GM11168 (cell line): ENCODE measurements around the gene PAX7.
"Not testable (repeated sequence)": the region's sequence is repeated elsewhere in the genome, so short reads cannot be mapped to it uniquely, and the experiment has no call there.

Experiments
- in situ Hi-C: fragments of 300-500 bp; cut with MboI; formaldehyde crosslinking; loops from one replicate; pipeline ENCODE4 v1.12.0; 2022; ENCODE audit warnings: low sequenced_read_pairs; ENCODE audit not compliant: unreplicated experiment

The PAX7 gene

GRCh38 chr1:18630511-18631495, at the start of gene PAX7:
Gene PAX7, plus strand, starts transcription at chr1:18630846. Its CDS starts 758 bp downstream, at chr1:18631604.
- in situ Hi-C loops, result no loop called here

- in situ Hi-C loops, result no loop called here
Measured at GRCh38 chr1:18581420-18581880, 49.2 kb upstream of the PAX7 start.

GRCh38 chr1:18582890-18583289, 47.8 kb upstream of the PAX7 start:
- in situ Hi-C loops, result no loop called here

DNA sequence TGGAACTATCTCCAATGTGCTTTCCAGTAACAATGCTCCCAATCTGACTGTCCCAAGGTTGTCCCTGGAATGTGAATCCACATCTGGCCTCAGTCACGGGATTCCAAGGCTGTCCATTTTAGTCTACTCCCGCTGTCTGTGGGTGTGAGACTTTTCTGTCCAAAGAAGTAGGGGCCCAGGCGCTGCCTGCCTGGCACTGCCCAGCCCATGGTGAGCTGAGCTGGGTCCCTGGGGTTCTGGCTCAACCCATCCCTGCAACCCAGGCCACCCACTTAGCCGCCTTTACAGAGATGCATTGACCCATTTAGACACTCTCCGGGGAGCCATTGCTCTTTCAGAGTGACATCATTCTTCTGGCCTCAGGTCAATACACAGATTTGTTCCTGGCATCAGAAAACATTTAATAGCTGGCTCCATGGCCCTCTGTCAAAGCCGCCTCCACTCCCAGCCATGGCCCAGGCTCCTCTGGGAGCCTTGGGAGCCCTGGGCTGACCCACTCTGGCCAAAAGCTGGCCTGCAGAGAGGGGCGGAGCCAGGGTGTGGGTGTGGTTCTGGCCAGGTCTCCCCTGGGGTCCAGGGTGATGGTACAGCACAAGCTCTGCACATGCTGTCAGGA, 47.2 kb upstream of the PAX7 start:
- in situ Hi-C loops, result no loop called here

GRCh38 chr1:18586016-18586415, 44.6 kb upstream of the PAX7 start:
- in situ Hi-C loops, result not testable (repeated sequence)

DNA sequence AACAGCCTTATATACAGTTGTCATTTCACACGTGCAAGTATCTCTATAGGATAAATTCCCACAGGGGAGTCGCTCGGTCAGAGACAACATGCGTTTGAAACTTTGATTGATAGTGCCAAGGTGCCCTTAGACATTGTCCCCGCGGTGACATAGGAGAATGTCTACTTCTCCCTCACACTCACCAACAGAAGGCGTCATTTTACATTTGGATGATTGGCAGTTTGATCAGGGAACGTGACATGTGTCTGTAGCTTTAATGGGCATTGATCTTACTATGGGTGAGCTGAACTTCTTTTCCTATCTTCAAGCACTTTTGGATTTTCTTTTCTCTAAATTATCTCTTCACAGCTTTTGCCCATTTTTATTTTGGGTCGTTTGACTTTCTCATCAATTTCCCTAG, 42.6 kb upstream of the PAX7 start:
- in situ Hi-C loops, result no loop called here

DNA sequence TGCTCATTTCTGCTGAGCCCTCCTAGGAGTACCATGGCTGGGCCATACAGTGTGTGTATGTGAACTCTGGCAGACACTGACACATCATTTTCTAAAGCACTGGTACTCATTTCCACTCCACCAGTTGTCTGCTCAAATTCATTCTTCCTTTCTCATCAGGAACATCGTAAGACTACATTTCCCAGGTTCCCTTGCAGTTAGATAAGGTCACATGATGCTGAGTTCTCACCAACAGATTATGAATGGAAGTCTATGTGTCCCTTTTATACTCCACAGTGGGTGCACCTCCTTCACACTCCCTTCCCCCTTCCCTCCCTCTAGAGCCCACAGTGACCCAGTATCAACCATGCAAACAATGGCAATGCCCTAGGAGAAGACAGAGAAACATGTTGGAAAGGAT, 38.3 kb upstream of the PAX7 start:
- in situ Hi-C loops, result loop anchor here (10.0 kb wide), 1 partner anchor 232 kb away; no protein-coding TSS in a partner anchor

GRCh38 chr1:18597160-18598042, 33.2 kb upstream of the PAX7 start:
- in situ Hi-C loops, result loop anchor here (10.0 kb wide), 1 partner anchor 227 kb away; no protein-coding TSS in a partner anchor

GRCh38 chr1:18599086-18599485, 31.6 kb upstream of the PAX7 start:
- in situ Hi-C loops, result loop anchor here (10.0 kb wide), 1 partner anchor 226 kb away; no protein-coding TSS in a partner anchor

DNA sequence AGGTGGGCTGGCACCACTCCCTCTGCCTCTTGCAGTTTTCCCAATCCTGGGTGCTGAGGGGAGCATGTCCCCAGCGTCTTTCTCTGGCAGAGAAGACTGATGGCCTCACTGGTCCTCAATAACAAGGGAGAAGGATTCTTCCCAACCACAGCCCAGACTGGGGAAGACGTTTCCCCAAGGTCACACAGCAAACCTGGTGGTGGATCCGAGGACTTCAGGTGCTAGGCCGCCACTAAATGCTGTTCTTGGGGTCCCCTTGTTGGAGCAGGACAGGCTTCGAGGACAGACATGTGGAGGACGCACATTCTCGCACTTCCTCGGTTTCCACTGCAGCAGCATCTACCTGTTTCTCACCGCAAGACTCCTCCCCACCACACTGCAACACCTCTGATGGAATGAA, 30.9 kb upstream of the PAX7 start:
- in situ Hi-C loops, result loop anchor here (10.0 kb wide), 1 partner anchor 225 kb away; no protein-coding TSS in a partner anchor

DNA sequence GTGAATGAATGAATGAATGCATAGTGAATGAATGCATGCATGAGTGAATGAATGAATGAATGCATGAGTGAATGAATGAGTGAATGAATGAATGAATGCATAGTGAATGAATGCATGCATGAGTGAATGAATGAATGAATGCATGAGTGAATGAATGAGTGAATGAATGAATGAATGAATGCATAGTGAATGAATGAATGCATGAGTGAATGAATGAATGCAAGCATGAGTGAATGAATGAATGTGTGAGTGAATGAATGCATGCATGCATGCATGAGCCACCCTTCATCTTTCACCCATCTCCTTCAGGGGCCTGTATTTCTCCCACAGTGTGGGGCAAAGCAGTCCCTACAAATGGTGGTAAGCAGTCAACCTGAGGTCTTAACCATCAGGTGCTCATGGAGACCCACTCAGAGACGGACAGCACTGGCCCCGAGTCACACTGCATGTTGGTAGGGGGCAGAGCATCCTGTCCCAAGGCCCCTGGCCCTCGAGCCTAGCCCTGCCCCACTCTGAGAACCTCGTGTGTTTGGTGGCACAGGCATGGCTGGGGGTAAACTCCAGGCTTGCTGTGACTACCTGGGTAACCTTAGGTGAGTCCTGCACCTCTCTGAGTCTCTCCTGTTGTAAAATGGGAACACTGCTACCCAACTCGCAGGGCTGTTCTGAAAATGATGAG, 28.0 kb upstream of the PAX7 start:
- in situ Hi-C loops, result no loop called here

DNA sequence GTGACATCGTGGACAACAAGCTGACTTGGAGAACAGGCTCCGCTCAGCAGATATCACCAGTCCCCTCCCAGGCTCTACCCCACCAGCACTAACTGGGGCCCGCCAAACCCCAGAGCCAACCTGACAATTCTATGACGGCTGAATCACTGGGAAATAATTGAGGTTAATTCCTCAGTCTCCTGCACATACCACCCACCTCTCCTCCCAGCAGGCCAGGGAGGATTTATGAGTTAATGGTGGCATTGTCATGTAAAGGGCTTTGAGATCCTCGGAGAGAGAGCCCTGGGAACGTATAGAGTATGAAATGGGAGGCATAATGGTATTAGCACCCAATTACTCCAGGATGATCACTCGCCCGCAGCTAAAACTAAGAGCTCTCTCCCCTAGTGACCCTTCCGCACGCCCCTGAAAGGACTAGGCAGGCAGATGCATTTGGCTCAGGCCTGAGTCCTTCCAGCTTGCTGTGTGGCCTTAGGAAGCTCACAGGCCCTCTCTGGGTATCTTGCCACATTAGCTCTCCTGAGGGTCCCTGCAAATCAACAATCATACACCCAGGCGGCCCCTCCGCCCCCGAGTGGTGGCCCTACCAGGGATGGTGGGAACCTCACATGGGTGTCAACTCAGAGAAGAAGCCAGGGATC, 27.3 kb upstream of the PAX7 start:
- in situ Hi-C loops, result no loop called here

GRCh38 chr1:18606443-18607288, 24.0 kb upstream of the PAX7 start:
- in situ Hi-C loops, result no loop called here

- in situ Hi-C loops, result no loop called here
Measured at GRCh38 chr1:18607289-18607760, 23.3 kb upstream of the PAX7 start.

GRCh38 chr1:18608534-18608933, 22.1 kb upstream of the PAX7 start:
- in situ Hi-C loops, result no loop called here

- in situ Hi-C loops, result no loop called here
Measured at GRCh38 chr1:18611311-18611710, 19.3 kb upstream of the PAX7 start.

GRCh38 chr1:18612073-18612472, 18.6 kb upstream of the PAX7 start:
- in situ Hi-C loops, result no loop called here

DNA sequence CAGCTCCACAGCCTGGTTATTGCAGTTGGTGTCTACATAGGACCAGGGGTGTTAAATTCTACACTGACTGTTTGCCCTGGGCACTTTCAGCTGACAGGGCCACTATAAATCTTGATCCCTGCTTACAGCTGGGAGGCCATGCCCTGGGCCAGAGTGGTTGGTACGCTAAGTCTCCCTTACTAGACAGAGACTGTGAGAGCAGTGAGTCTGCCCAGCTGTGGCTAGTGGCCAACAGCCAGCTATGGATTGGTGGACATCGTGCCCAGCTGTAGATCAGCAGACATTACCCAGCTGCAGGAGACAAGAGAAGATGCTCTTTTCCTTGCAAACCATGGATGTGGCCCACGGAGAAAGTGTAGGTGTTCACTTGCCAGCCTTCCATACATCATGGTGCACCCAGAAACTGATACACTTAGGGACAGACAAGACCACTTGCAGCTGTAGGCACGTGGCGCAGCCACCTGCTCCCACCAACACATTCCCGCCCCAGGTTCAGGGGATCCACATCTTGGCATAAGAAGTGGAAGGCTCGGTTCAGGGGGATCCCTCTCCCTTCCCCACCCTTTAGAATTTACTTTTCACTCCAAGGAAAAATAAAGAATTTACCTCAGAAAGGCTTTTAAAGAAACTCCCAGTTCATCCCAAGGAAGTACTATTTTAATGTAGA, 16.4 kb upstream of the PAX7 start:
- in situ Hi-C loops, result no loop called here
